Measurements from ENCODE around the gene PIGM. TPM values are rescaled to one million over a fixed set of nuclear protein-coding genes. Genes with fewer than 3 reads are reported as not detected.

The PIGM gene
- total RNA-seq, 1 experiment from 2014 or later: 7.7 TPM

DNA sequence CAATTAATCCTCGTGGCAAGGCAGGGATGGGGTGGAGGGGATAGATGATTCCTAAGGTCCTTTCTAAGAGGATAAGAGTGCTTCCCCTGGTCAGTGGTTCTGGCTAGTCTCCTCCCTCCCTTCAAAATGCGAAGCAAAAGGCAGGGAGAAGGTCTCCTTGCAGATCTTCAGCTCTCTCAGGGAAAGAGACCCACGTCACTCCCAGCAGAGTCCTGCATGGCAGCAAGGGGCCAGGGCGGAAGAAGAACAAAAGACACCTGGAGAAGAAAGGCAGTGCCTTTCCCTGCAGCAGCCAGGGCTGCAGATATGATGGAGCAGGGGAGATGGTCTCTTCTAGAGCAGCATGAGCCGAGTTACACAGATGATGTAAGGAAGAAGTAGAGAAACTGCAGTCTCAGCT lies 48.1 kb downstream of the PIGM start:
- ChIA-PET CTCF (interaction anchor here (0.5 to 8.7 kb wide), 3 partner anchors 22 to 520 kb away, joined by 3 to 75 read pairs (median 4); no protein-coding TSS in a partner anchor), POLR2A (no interaction called here)
- TF ChIP-seq, protein P1, sequence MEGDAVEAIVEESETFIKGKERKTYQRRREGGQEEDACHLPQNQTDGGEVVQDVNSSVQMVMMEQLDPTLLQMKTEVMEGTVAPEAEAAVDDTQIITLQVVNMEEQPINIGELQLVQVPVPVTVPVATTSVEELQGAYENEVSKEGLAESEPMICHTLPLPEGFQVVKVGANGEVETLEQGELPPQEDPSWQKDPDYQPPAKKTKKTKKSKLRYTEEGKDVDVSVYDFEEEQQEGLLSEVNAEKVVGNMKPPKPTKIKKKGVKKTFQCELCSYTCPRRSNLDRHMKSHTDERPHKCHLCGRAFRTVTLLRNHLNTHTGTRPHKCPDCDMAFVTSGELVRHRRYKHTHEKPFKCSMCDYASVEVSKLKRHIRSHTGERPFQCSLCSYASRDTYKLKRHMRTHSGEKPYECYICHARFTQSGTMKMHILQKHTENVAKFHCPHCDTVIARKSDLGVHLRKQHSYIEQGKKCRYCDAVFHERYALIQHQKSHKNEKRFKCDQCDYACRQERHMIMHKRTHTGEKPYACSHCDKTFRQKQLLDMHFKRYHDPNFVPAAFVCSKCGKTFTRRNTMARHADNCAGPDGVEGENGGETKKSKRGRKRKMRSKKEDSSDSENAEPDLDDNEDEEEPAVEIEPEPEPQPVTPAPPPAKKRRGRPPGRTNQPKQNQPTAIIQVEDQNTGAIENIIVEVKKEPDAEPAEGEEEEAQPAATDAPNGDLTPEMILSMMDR (IDR thresholded peaks at IDR 0.05; ENCODE audit: unreplicated experiment): no peak
- Mint-ChIP-seq H3K36me3 (ENCODE audit: insufficient read depth, unreplicated experiment) (peaks cover 20% of the 10 kb centered on the region), H3K4me1 (ENCODE audit: insufficient read depth, unreplicated experiment) (peaks cover 9% of the 10 kb centered on the region), H3K4me3 (ENCODE audit: unreplicated experiment) (no peak overlapping the region), H3K27ac (ENCODE audit: low read depth, unreplicated experiment) (no peak overlapping the region), H3K27me3 (ENCODE audit: insufficient read depth, unreplicated experiment) (no peaks in the 10 kb centered on the region), H3K9me3 (ENCODE audit: unreplicated experiment) (no peaks in the 10 kb centered on the region)
- BruUV-seq (replicated peaks): no TSS peak
- no peak for DNase-seq (ENCODE audit: unreplicated experiment)
- intact Hi-C loops (cut with micrococcal nuclease): no loop called here

DNA sequence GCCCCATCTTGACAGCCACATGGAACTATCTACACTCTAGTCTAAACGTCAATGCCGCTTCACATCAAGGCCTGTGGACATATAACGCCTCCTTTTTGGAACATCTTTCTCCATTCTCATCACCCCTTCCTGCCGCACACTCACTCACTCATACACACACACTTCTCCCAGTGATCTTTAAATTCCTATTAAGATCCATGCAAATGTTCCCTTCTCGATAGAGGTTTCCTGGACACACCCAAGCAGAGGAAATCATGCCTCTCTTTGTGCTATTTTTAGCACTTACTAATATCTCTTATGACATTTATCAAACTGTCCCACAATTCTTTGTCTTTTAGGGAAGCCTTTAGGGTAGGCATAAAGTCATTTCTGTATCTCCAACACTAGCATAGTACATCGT lies 49.5 kb downstream of the PIGM start:
- Mint-ChIP-seq H3K36me3 (ENCODE audit: insufficient read depth, unreplicated experiment) (peaks cover 24% of the 10 kb centered on the region), H3K9me3 (ENCODE audit: unreplicated experiment) (no peaks in the 10 kb centered on the region), H3K27me3 (ENCODE audit: insufficient read depth, unreplicated experiment) (no peaks in the 10 kb centered on the region), H3K4me1 (ENCODE audit: insufficient read depth, unreplicated experiment) (peaks cover 9% of the 10 kb centered on the region), H3K27ac (ENCODE audit: low read depth, unreplicated experiment) (no peak overlapping the region), H3K4me3 (ENCODE audit: unreplicated experiment) (no peak overlapping the region)
- intact Hi-C loops (cut with micrococcal nuclease): no loop called here
- TF ChIP-seq, protein P1 (IDR thresholded peaks at IDR 0.05; ENCODE audit: unreplicated experiment): no peak
- ChIA-PET POLR2A (interaction anchor here (1.0 kb wide), 1 partner anchor 25 kb away, joined by 3 read pairs; no protein-coding TSS in a partner anchor), CTCF (interaction anchor here (0.6 to 8.7 kb wide), 3 partner anchors 10 to 1372 kb away, joined by 3 to 75 read pairs (median 4); no protein-coding TSS in a partner anchor)
- DNase-seq (ENCODE audit: unreplicated experiment): no peak
- no TSS peak for BruUV-seq (replicated peaks)

DNA sequence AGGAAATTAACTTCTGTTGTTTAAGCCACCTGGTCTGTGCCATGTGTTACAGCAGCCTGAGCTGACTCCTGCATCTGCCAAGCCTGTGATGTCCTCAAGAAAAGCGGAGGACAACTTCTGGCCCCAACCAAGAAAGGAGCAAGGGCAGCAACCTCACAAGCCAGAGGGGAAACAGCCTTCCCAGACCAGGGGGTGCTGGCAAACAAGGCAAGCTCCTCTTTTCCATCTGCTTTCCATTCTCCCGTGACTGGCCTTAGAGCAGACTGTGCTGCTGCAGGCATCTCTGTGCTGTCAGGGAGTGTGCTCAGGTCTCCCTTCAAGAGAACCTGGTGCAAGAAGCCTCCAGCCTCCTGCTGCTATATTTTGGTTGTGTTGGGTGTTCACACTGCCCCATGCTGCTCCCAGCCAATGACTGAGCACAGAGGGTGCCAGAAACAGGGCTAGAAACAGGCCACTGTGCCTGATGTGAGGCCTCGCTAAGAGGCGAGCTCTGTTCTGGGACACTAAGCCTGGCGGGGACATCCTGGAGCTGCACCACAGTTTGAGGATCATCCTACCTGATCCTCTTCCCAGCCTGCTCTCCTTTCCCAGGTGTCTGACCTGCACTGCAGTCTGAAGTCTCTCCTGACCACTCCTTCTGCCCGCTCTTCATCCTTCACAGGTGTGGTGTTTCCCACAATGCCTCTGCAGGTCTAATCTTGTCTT lies 50.3 kb downstream of the PIGM start:
- H3K4me3 Mint-ChIP-seq (ENCODE audit: unreplicated experiment): no peak overlapping the region
- POLR2A ChIA-PET: no interaction called here
- no peak overlapping the region for H3K27ac Mint-ChIP-seq (ENCODE audit: low read depth, unreplicated experiment)
- H3K27me3 Mint-ChIP-seq (ENCODE audit: insufficient read depth, unreplicated experiment): no peaks in the 10 kb centered on the region
- intact Hi-C loops (cut with micrococcal nuclease): no loop called here
- TF ChIP-seq, protein P1 (IDR thresholded peaks at IDR 0.05; ENCODE audit: unreplicated experiment): no peak
- CTCF ChIA-PET: interaction anchor here (0.6 to 8.7 kb wide), 4 partner anchors 10 to 1372 kb away, joined by 3 to 75 read pairs (median 4); no protein-coding TSS in a partner anchor
- no peaks in the 10 kb centered on the region for H3K9me3 Mint-ChIP-seq (ENCODE audit: unreplicated experiment)
- peaks cover 24% of the 10 kb centered on the region for H3K36me3 Mint-ChIP-seq (ENCODE audit: insufficient read depth, unreplicated experiment)
- DNase-seq (ENCODE audit: unreplicated experiment): no peak
- no TSS peak for BruUV-seq (replicated peaks)
- peaks cover 9% of the 10 kb centered on the region for H3K4me1 Mint-ChIP-seq (ENCODE audit: insufficient read depth, unreplicated experiment)

DNA sequence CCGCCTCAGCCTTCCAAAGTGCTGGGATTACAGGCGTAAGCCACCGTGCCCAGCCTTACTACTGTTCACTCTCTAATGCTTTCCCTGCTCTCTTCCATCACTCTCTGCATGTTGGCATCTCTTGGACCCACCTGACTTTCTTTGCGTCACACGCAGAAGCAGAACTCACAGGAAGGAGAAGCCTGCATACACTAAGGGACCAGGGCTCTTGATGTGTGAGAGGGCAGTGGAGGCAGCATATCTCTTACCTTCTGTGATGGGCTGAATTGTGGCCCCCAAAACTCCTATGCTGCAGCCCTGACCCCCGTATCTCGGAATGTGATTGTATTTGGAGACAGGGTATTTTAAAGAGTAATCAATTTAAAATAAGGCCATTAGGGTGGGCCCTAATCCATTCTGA lies 51.0 kb downstream of the PIGM start:
- Mint-ChIP-seq H3K4me1 (ENCODE audit: insufficient read depth, unreplicated experiment) (peaks cover 9% of the 10 kb centered on the region), H3K4me3 (ENCODE audit: unreplicated experiment) (no peak overlapping the region), H3K9me3 (ENCODE audit: unreplicated experiment) (no peaks in the 10 kb centered on the region), H3K27ac (ENCODE audit: low read depth, unreplicated experiment) (no peak overlapping the region), H3K27me3 (ENCODE audit: insufficient read depth, unreplicated experiment) (no peaks in the 10 kb centered on the region), H3K36me3 (ENCODE audit: insufficient read depth, unreplicated experiment) (peaks cover 24% of the 10 kb centered on the region)
- intact Hi-C loops (cut with micrococcal nuclease): no loop called here
- POLR2A ChIA-PET: no interaction called here
- no TSS peak for BruUV-seq (replicated peaks)
- TF ChIP-seq, protein P1 (IDR thresholded peaks at IDR 0.05; ENCODE audit: unreplicated experiment): no peak
- CTCF ChIA-PET: interaction anchor here (8.7 kb wide), 1 partner anchor 25 kb away, joined by 75 read pairs; no protein-coding TSS in a partner anchor
- DNase-seq (ENCODE audit: unreplicated experiment): no peak

Data from MCF 10A (cell line).